Stimulated activated CD8-positive, alpha-beta memory T cell treated with anti-CD3 and anti-CD28 coated beads, Interleukin-15, amount 100 ng/mL, for 48 hours (primary cell): ENCODE measurements around the gene CATSPERE.
"Not testable (repeated sequence)": the region's sequence is repeated elsewhere in the genome, so short reads cannot be mapped to it uniquely, and the experiment has no call there.

Experiments
- DNase-seq, 2 donors: peaks; one replicate each; pipeline ENCODE4 v3.0.0-alpha.2; 2020; ENCODE audit warnings: low read depth in 2 of 2

Gene CATSPERE

GRCh38 chr1:244447552-244447951 is 13.5 kb upstream of the CATSPERE start:
- DNase-seq = no peak

GRCh38 chr1:244448279-244449036 is 12.6 kb upstream of the CATSPERE start:
- DNase-seq = no peak

GRCh38 chr1:244449936-244450508 is 11.1 kb upstream of the CATSPERE start:
- no peak for DNase-seq

- DNase-seq = peak in 1 of 2 donors; percentile 46
Measured at GRCh38 chr1:244450597-244451538, 10.2 kb upstream of the CATSPERE start.

GRCh38 chr1:244451539-244451950 is 9.5 kb upstream of the CATSPERE start, which contains the start of gene ADSS2:
Gene ADSS2, minus strand, starts transcription at chr1:244451909. Its CDS starts 92 bp downstream, at chr1:244451817.
- DNase-seq = no peak

- peak; percentile 98 for DNase-seq
Measured at GRCh38 chr1:244451951-244452795, 8.9 kb upstream of the CATSPERE start.

- no peak for DNase-seq
Measured at GRCh38 chr1:244454412-244454811, 6.7 kb upstream of the CATSPERE start.

GRCh38 chr1:244456586-244456985 is 4.5 kb upstream of the CATSPERE start:
- no peak for DNase-seq

- DNase-seq = no peak
Measured at GRCh38 chr1:244458781-244459180, 2.3 kb upstream of the CATSPERE start.

GRCh38 chr1:244460197-244460596 is 876 bp upstream of the CATSPERE start:
- no peak for DNase-seq

GRCh38 chr1:244466724-244467123 is 5.7 kb downstream of the CATSPERE start:
- no peak for DNase-seq

- no peak for DNase-seq
Measured at GRCh38 chr1:244473059-244473605, 12.1 kb downstream of the CATSPERE start.

- DNase-seq = not testable (repeated sequence)
Measured at GRCh38 chr1:244484971-244485370, 23.9 kb downstream of the CATSPERE start.

- DNase-seq = no peak
Measured at GRCh38 chr1:244494653-244495052, 33.6 kb downstream of the CATSPERE start.

GRCh38 chr1:244496186-244496585 is 35.1 kb downstream of the CATSPERE start:
- DNase-seq = no peak

GRCh38 chr1:244497805-244498204 is 36.7 kb downstream of the CATSPERE start:
- no peak for DNase-seq

GRCh38 chr1:244499484-244499883 is 38.4 kb downstream of the CATSPERE start:
- not testable (repeated sequence) for DNase-seq

GRCh38 chr1:244500515-244500914 is 39.4 kb downstream of the CATSPERE start:
- DNase-seq = not testable (repeated sequence)

GRCh38 chr1:244502630-244503029 is 41.6 kb downstream of the CATSPERE start:
- no peak for DNase-seq

GRCh38 chr1:244513493-244513892 is 52.4 kb downstream of the CATSPERE start:
- DNase-seq = no peak

- DNase-seq = no peak
Measured at GRCh38 chr1:244515680-244516079, 54.6 kb downstream of the CATSPERE start.
